ENCODE results near the gene CCDC149.

CCDC149 gene

GRCh38 chr4:24809376-24809775 lies 103.5 kb downstream of the CCDC149 start:
- no peak for DNase-seq
- H3K27me3 ChIP-seq (replicated peaks; ENCODE audit: control insufficient read depth, insufficient read depth, low read length, poor library complexity, severe bottlenecking), result no peaks in the 10 kb centered on the region
- H3K9me3 ChIP-seq (ENCODE audit: control insufficient read depth, low read length), result no peaks in the 10 kb centered on the region
- no peak overlapping the region for H3K4me3 ChIP-seq (ENCODE audit: insufficient read depth, low read depth, low read length, poor library complexity, severe bottlenecking)
- H3K36me3 ChIP-seq (ENCODE audit: control insufficient read depth, insufficient read depth, low read length), result no peaks in the 10 kb centered on the region
- no peaks in the 10 kb centered on the region for H3K4me1 ChIP-seq (ENCODE audit: control insufficient read depth, insufficient read depth, low read length, poor library complexity, severe bottlenecking)
- no peak overlapping the region for H3K27ac ChIP-seq (ENCODE audit: insufficient read depth, low read length, poor library complexity, severe bottlenecking)

- H3K9me3 ChIP-seq (ENCODE audit: control insufficient read depth, low read length), result no peaks in the 10 kb centered on the region
Measured at GRCh38 chr4:24808955-24809354, 103.9 kb downstream of the CCDC149 start.

DNA sequence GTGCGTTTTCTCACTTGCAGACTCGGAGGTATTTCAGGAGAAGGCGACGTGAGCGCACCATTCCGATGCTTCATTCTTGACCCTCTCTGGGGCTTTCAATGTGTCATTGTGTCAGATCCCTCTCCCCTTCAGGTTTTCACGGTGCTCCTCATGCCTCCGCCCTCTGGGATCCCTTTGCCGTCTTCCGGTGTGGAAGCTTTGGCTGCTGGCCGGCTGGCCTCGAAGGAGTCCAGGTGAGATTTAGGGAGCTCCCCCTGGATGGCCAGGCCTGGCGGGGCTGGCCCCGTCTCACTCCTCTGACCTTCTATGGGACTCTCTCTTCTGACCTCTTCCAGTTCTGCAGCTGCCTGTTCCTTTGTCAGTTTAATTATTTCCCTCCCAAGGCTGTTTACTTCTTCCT lies 104.6 kb downstream of the CCDC149 start:
- Histone ChIP-seq H3K27me3 (replicated peaks; ENCODE audit: control insufficient read depth, insufficient read depth, low read length, poor library complexity, severe bottlenecking) (no peaks in the 10 kb centered on the region), H3K9me3 (ENCODE audit: control insufficient read depth, low read length) (no peaks in the 10 kb centered on the region), H3K4me3 (ENCODE audit: insufficient read depth, low read depth, low read length, poor library complexity, severe bottlenecking) (no peak overlapping the region), H3K27ac (ENCODE audit: insufficient read depth, low read length, poor library complexity, severe bottlenecking) (no peak overlapping the region), H3K36me3 (ENCODE audit: control insufficient read depth, insufficient read depth, low read length) (no peaks in the 10 kb centered on the region), H3K4me1 (ENCODE audit: control insufficient read depth, insufficient read depth, low read length, poor library complexity, severe bottlenecking) (no peaks in the 10 kb centered on the region)
- no peak for DNase-seq

More at GRCh38 chr4:24808955-24809354, 103.9 kb downstream of the CCDC149 start:
- Histone ChIP-seq H3K36me3 (ENCODE audit: control insufficient read depth, insufficient read depth, low read length) (no peaks in the 10 kb centered on the region), H3K4me1 (ENCODE audit: control insufficient read depth, insufficient read depth, low read length, poor library complexity, severe bottlenecking) (no peaks in the 10 kb centered on the region), H3K27ac (ENCODE audit: insufficient read depth, low read length, poor library complexity, severe bottlenecking) (no peak overlapping the region), H3K27me3 (replicated peaks; ENCODE audit: control insufficient read depth, insufficient read depth, low read length, poor library complexity, severe bottlenecking) (no peaks in the 10 kb centered on the region), H3K4me3 (ENCODE audit: insufficient read depth, low read depth, low read length, poor library complexity, severe bottlenecking) (no peak overlapping the region)
- DNase-seq, result no peak

DNA sequence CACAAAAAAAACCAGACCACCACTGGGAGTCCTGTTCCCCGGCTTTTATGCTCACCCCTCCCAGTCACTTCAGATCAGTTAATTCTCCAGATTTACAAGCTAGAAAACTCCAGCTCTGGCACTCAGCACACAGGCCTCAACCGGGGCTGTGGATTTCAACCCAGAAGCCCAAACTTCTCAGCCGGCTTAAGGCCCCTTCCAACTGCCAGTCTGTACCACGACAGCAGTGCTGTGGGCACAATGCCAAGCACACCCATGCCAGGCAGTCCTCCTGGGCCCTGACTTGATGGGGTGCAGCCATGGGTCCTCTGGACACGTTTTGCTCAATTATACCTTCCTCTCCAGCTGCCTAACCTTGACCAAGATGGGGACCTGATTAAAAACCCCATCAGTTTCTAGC lies 105.2 kb downstream of the CCDC149 start:
- no peak for DNase-seq
- Histone ChIP-seq H3K36me3 (ENCODE audit: control insufficient read depth, insufficient read depth, low read length) (no peaks in the 10 kb centered on the region), H3K27ac (ENCODE audit: insufficient read depth, low read length, poor library complexity, severe bottlenecking) (no peak overlapping the region), H3K27me3 (replicated peaks; ENCODE audit: control insufficient read depth, insufficient read depth, low read length, poor library complexity, severe bottlenecking) (no peaks in the 10 kb centered on the region), H3K9me3 (ENCODE audit: control insufficient read depth, low read length) (no peaks in the 10 kb centered on the region), H3K4me1 (ENCODE audit: control insufficient read depth, insufficient read depth, low read length, poor library complexity, severe bottlenecking) (no peaks in the 10 kb centered on the region), H3K4me3 (ENCODE audit: insufficient read depth, low read depth, low read length, poor library complexity, severe bottlenecking) (no peak overlapping the region)

- no peak overlapping the region for H3K4me3 ChIP-seq (ENCODE audit: insufficient read depth, low read depth, low read length, poor library complexity, severe bottlenecking)
- H3K27me3 ChIP-seq (replicated peaks; ENCODE audit: control insufficient read depth, insufficient read depth, low read length, poor library complexity, severe bottlenecking), result no peaks in the 10 kb centered on the region
- no peak for DNase-seq
- no peaks in the 10 kb centered on the region for H3K9me3 ChIP-seq (ENCODE audit: control insufficient read depth, low read length)
- no peak overlapping the region for H3K27ac ChIP-seq (ENCODE audit: insufficient read depth, low read length, poor library complexity, severe bottlenecking)
- no peaks in the 10 kb centered on the region for H3K36me3 ChIP-seq (ENCODE audit: control insufficient read depth, insufficient read depth, low read length)
- no peaks in the 10 kb centered on the region for H3K4me1 ChIP-seq (ENCODE audit: control insufficient read depth, insufficient read depth, low read length, poor library complexity, severe bottlenecking)
Measured at GRCh38 chr4:24806206-24806990, 106.4 kb downstream of the CCDC149 start.

DNA sequence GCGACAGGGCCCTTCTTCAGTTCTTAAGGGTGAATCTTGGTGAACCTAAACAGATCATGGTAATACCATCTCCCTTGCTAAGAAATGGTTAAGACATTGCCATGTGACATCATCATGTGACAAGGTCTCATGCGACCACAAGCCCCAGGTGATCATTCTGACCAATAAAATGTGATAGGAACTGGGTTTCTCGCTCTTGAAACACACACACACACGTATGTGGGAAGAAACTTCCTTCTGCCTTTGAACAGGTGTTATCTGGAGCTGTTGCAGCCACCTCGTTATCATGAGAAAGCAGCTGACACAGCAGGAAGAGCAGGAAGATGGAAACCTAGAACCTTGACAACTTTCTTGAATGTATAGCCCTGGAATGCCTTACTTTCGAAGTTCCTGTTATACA lies 107.3 kb downstream of the CCDC149 start:
- Histone ChIP-seq H3K27me3 (replicated peaks; ENCODE audit: control insufficient read depth, insufficient read depth, low read length, poor library complexity, severe bottlenecking) (peaks cover 4% of the 10 kb centered on the region), H3K27ac (ENCODE audit: insufficient read depth, low read length, poor library complexity, severe bottlenecking) (no peak overlapping the region), H3K4me1 (ENCODE audit: control insufficient read depth, insufficient read depth, low read length, poor library complexity, severe bottlenecking) (no peaks in the 10 kb centered on the region), H3K4me3 (ENCODE audit: insufficient read depth, low read depth, low read length, poor library complexity, severe bottlenecking) (no peak overlapping the region), H3K36me3 (ENCODE audit: control insufficient read depth, insufficient read depth, low read length) (no peaks in the 10 kb centered on the region), H3K9me3 (ENCODE audit: control insufficient read depth, low read length) (no peaks in the 10 kb centered on the region)
- no peak for DNase-seq

DNA sequence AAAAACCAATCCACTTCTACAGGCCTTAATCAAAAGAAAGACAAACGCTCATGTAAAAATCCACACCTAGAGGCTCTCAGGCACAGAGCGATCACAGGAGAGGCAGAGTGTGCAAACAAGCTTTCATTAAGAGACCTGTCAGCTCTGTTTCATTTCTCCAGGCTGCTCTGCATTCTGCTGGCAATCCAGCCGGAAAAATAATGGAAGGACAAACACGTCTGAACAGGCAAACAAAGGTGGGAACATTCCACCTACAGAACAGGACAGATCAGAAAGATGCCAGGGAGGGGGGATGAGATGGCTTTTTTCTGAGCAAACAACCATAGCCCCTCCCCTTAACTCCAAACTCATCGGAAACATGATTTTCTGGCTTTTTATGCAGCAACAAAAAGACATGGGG lies 107.8 kb downstream of the CCDC149 start:
- Histone ChIP-seq H3K36me3 (ENCODE audit: control insufficient read depth, insufficient read depth, low read length) (no peaks in the 10 kb centered on the region), H3K27me3 (replicated peaks; ENCODE audit: control insufficient read depth, insufficient read depth, low read length, poor library complexity, severe bottlenecking) (peaks cover 9% of the 10 kb centered on the region), H3K9me3 (ENCODE audit: control insufficient read depth, low read length) (no peaks in the 10 kb centered on the region), H3K4me3 (ENCODE audit: insufficient read depth, low read depth, low read length, poor library complexity, severe bottlenecking) (no peak overlapping the region), H3K4me1 (ENCODE audit: control insufficient read depth, insufficient read depth, low read length, poor library complexity, severe bottlenecking) (no peaks in the 10 kb centered on the region), H3K27ac (ENCODE audit: insufficient read depth, low read length, poor library complexity, severe bottlenecking) (no peak overlapping the region)
- no peak for DNase-seq

- Histone ChIP-seq H3K27ac (ENCODE audit: insufficient read depth, low read length, poor library complexity, severe bottlenecking) (no peak overlapping the region), H3K36me3 (ENCODE audit: control insufficient read depth, insufficient read depth, low read length) (no peaks in the 10 kb centered on the region), H3K4me3 (ENCODE audit: insufficient read depth, low read depth, low read length, poor library complexity, severe bottlenecking) (no peak overlapping the region), H3K4me1 (ENCODE audit: control insufficient read depth, insufficient read depth, low read length, poor library complexity, severe bottlenecking) (no peaks in the 10 kb centered on the region), H3K9me3 (ENCODE audit: control insufficient read depth, low read length) (no peaks in the 10 kb centered on the region), H3K27me3 (replicated peaks; ENCODE audit: control insufficient read depth, insufficient read depth, low read length, poor library complexity, severe bottlenecking) (peaks cover 10% of the 10 kb centered on the region)
- no peak for DNase-seq
Measured at GRCh38 chr4:24802648-24803047, 110.2 kb downstream of the CCDC149 start.

DNA sequence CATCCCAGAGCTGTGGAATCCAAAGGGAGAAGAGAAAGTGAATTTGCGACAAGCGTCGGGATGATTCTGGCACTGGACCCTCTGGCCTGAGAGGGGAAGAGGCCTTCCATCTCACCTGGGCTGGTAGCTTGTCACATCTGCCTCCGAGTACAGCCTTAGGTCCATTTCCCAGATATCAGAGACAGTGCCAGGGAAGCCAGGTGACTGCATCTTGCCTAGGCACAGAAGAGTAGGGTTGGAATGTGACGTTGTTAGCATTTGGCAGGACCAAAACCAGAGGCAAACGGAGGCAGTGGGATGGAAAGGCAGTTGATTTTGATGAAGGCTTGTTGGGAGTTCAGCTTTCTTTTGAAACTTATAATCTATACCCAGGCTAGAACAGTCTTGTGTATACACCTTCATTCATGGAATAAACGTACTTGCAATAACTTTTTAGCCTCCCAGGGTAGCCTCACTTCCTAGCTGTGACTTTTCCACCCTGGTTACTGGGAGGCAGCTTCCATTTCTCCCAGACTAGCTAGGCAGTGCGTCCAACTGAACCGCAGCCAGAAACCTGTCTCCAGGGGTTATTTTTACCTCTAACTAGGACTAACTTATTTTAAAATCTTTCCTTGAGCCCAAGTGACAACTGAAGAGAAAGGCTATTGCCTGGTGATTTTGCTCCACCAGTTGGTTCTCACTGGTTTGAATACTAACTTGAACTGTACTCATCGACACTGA lies 111.5 kb downstream of the CCDC149 start:
- Histone ChIP-seq H3K4me3 (ENCODE audit: insufficient read depth, low read depth, low read length, poor library complexity, severe bottlenecking) (no peak overlapping the region), H3K4me1 (ENCODE audit: control insufficient read depth, insufficient read depth, low read length, poor library complexity, severe bottlenecking) (no peaks in the 10 kb centered on the region), H3K9me3 (ENCODE audit: control insufficient read depth, low read length) (no peaks in the 10 kb centered on the region), H3K27me3 (replicated peaks; ENCODE audit: control insufficient read depth, insufficient read depth, low read length, poor library complexity, severe bottlenecking) (peaks cover 10% of the 10 kb centered on the region), H3K36me3 (ENCODE audit: control insufficient read depth, insufficient read depth, low read length) (no peaks in the 10 kb centered on the region), H3K27ac (ENCODE audit: insufficient read depth, low read length, poor library complexity, severe bottlenecking) (no peak overlapping the region)
- DNase-seq, result no peak

DNA sequence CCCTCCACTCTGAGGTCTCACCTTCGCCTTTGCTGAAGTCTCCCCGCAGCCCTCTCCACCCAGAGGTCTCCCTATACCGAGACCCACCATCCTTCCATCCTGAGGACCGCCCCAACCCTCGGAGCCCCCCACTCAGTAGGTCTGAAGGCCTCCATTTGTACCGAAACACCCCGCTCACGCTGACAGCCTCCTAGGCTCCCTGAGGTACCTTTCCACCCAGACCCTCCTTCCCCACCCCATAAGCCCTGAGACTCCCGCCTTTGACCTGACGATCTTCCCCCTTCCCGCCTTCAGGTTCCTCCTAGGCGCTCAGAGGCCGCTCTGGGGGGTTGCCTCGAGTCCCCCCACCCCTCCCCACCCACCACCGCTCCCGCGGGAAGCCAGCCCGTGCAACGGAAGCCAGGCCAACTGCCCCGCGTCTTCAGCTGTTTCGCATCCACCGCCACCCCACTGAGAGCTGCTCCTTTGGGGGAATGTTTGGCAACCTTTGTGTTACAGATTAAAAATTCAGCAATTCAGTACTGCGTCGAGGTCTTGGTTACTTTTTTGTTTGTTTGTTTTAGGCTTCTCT lies 112.4 kb downstream of the CCDC149 start:
- no peak overlapping the region for H3K27ac ChIP-seq (ENCODE audit: insufficient read depth, low read length, poor library complexity, severe bottlenecking)
- H3K4me1 ChIP-seq (ENCODE audit: control insufficient read depth, insufficient read depth, low read length, poor library complexity, severe bottlenecking), result no peaks in the 10 kb centered on the region
- no peaks in the 10 kb centered on the region for H3K36me3 ChIP-seq (ENCODE audit: control insufficient read depth, insufficient read depth, low read length)
- H3K4me3 ChIP-seq (ENCODE audit: insufficient read depth, low read depth, low read length, poor library complexity, severe bottlenecking), result no peak overlapping the region
- no peak for DNase-seq
- H3K27me3 ChIP-seq (replicated peaks; ENCODE audit: control insufficient read depth, insufficient read depth, low read length, poor library complexity, severe bottlenecking), result peaks cover 10% of the 10 kb centered on the region
- no peaks in the 10 kb centered on the region for H3K9me3 ChIP-seq (ENCODE audit: control insufficient read depth, low read length)

Data from effector memory CD4-positive, alpha-beta T cell (primary cell).